H9 (cell line): Measurements from ENCODE around the gene MSLN. TPM values are rescaled to one million over a fixed set of nuclear protein-coding genes. Genes with fewer than 3 reads are reported as not detected.

Experiments
- DNase-seq: peaks from one replicate; pipeline ENCODE4 v3.0.0-alpha.2; 2017
- H2AFZ ChIP-seq: one replicate; pipeline ENCODE4 v1.6.1; 2013; ENCODE audit warnings: mild to moderate bottlenecking, low read length, control low read depth, moderate library complexity
- H2AK5ac ChIP-seq: 2 replicates; pipeline ENCODE4 v1.6.1; 2013; ENCODE audit warnings: low read length, control low read depth, mixed read lengths; ENCODE audit not compliant: insufficient read length
- H2BK120ac ChIP-seq: one replicate; pipeline ENCODE4 v1.6.1; 2013; ENCODE audit warnings: low read depth, mild to moderate bottlenecking, low read length, control low read depth, inconsistent platforms; ENCODE audit not compliant: poor library complexity, severe bottlenecking
- H2BK12ac ChIP-seq: 2 replicates; pipeline ENCODE4 v1.6.1; 2013; ENCODE audit warnings: low read length, control low read depth, mixed read lengths, low read depth; ENCODE audit not compliant: insufficient read length
- H2BK15ac ChIP-seq: 2 replicates; pipeline ENCODE4 v1.6.1; 2013; ENCODE audit warnings: low read depth, low read length, control low read depth
- H2BK20ac ChIP-seq: one replicate; pipeline ENCODE4 v1.6.1; 2013; ENCODE audit warnings: low read depth, mild to moderate bottlenecking, low read length, control low read depth, inconsistent platforms; ENCODE audit not compliant: poor library complexity, severe bottlenecking
- H2BK5ac ChIP-seq: 2 replicates; pipeline ENCODE4 v1.6.1; 2013; ENCODE audit warnings: low read length, control low read depth, mixed read lengths; ENCODE audit not compliant: insufficient read length
- H3K14ac ChIP-seq: 2 replicates; pipeline ENCODE4 v1.6.1; 2013; ENCODE audit warnings: low read length, control low read depth; ENCODE audit not compliant: insufficient read depth
- H3K18ac ChIP-seq: 2 replicates; pipeline ENCODE4 v1.6.1; 2013; ENCODE audit warnings: low read depth, mild to moderate bottlenecking, mixed read lengths, low read length, control low read depth; ENCODE audit not compliant: insufficient read length
- H3K23ac ChIP-seq: 2 replicates; pipeline ENCODE4 v1.6.1; 2013; ENCODE audit warnings: low read length, control low read depth, mixed read lengths, low read depth; ENCODE audit not compliant: insufficient read length
- H3K23me2 ChIP-seq: 2 replicates; pipeline ENCODE4 v1.6.1; 2013; ENCODE audit warnings: low read depth, mild to moderate bottlenecking, mixed read lengths, low read length, control low read depth; ENCODE audit not compliant: insufficient read length, poor library complexity, severe bottlenecking
- H3K27ac ChIP-seq: 2 replicates; pipeline ENCODE4 v1.5.1; 2013; ENCODE audit warnings: low read length, control low read depth, mixed read lengths, low read depth; ENCODE audit not compliant: insufficient read length
- H3K27me3 ChIP-seq: 2 replicates; pipeline ENCODE4 v1.6.1; 2013; ENCODE audit warnings: low read length, control low read depth, inconsistent platforms; ENCODE audit not compliant: insufficient read depth
- H3K4ac ChIP-seq: 2 replicates; pipeline ENCODE4 v1.6.1; 2013; ENCODE audit warnings: low read depth, mild to moderate bottlenecking, control low read depth, inconsistent platforms, low read length, moderate library complexity
- H3K4me1 ChIP-seq: 2 replicates; pipeline ENCODE4 v1.6.1; 2013; ENCODE audit warnings: low read length, control low read depth, inconsistent platforms; ENCODE audit not compliant: insufficient read depth
- H3K4me2 ChIP-seq: 2 replicates; pipeline ENCODE4 v1.6.1; 2013; ENCODE audit warnings: low read length, control low read depth, mixed read lengths; ENCODE audit not compliant: insufficient read length, insufficient read depth
- H3K56ac ChIP-seq: 2 replicates; pipeline ENCODE4 v1.6.1; 2013; ENCODE audit warnings: low read depth, mild to moderate bottlenecking, mixed read lengths, low read length, control low read depth; ENCODE audit not compliant: insufficient read length
- H3K79me1 ChIP-seq: 2 replicates; pipeline ENCODE4 v1.6.1; 2013; ENCODE audit warnings: low read depth, mild to moderate bottlenecking, moderate library complexity, low read length, control low read depth, inconsistent platforms; ENCODE audit not compliant: insufficient read depth, poor library complexity, severe bottlenecking
- H3K79me2 ChIP-seq: 2 replicates; pipeline ENCODE4 v1.6.1; 2013; ENCODE audit warnings: low read length, control low read depth, inconsistent platforms; ENCODE audit not compliant: insufficient read depth
- H3K9ac ChIP-seq: 2 replicates; pipeline ENCODE4 v1.6.1; 2013; ENCODE audit warnings: low read length, control low read depth, mixed read lengths; ENCODE audit not compliant: insufficient read length; ENCODE audit errors: extremely low read depth
- H3K9me3 ChIP-seq: one replicate; pipeline ENCODE4 v1.6.1; 2013; ENCODE audit warnings: low read depth, low read length, inconsistent platforms; ENCODE audit not compliant: control insufficient read depth
- H3T11ph ChIP-seq: one replicate; pipeline ENCODE4 v1.6.1; 2013; ENCODE audit warnings: mild to moderate bottlenecking, low read length, control low read depth, inconsistent platforms
- H4K20me1 ChIP-seq: one replicate; pipeline ENCODE4 v1.6.1; 2013; ENCODE audit not compliant: control insufficient read depth, insufficient read length, insufficient read depth
- H4K5ac ChIP-seq: 2 replicates; pipeline ENCODE4 v1.6.1; 2013; ENCODE audit warnings: low read depth, mild to moderate bottlenecking, mixed read lengths, low read length, control low read depth; ENCODE audit not compliant: insufficient read length
- H4K8ac ChIP-seq: replicated peaks from 2 replicates; pipeline ENCODE4 v1.6.1; 2013; ENCODE audit warnings: low read length, control low read depth, mixed read lengths, low read depth; ENCODE audit not compliant: insufficient read length
- H4K91ac ChIP-seq: 2 replicates; pipeline ENCODE4 v1.6.1; 2013; ENCODE audit warnings: low read depth, mild to moderate bottlenecking, moderate library complexity, mixed read lengths, low read length, control low read depth; ENCODE audit not compliant: insufficient read length
- H3K27ac Mint-ChIP-seq, 3 experiments: 2 replicates in 2 of 3; 3 replicates in 1 of 3; pipeline ENCODE4 v1.8.0; 2020 to 2021; ENCODE audit warnings: mixed read lengths in 3 of 3, mild to moderate bottlenecking in 1 of 3, moderate library complexity in 1 of 3
- H3K27me3 Mint-ChIP-seq: 2 replicates; pipeline ENCODE4 v1.8.0; 2021; ENCODE audit warnings: low read depth, mild to moderate bottlenecking, moderate library complexity, mixed read lengths
- H3K36me3 Mint-ChIP-seq, 3 experiments: 2 replicates in 2 of 3; 3 replicates in 1 of 3; pipeline ENCODE4 v1.8.0; 2020 to 2021; ENCODE audit warnings: low read depth in 3 of 3, mixed read lengths in 3 of 3; ENCODE audit not compliant: insufficient read depth in 1 of 3
- H3K4me1 Mint-ChIP-seq, 2 experiments: 2 replicates each; pipeline ENCODE4 v1.8.0; 2020; ENCODE audit warnings: mixed read lengths in 2 of 2
- H3K4me3 Mint-ChIP-seq, 2 experiments: 2 replicates in 1 of 2; 3 replicates in 1 of 2; pipeline ENCODE4 v1.8.0; 2020 to 2021; ENCODE audit warnings: mild to moderate bottlenecking in 2 of 2, mixed read lengths in 2 of 2, moderate library complexity in 1 of 2
- H3K9me3 Mint-ChIP-seq, 2 experiments: 2 replicates in 1 of 2; 3 replicates in 1 of 2; pipeline ENCODE4 v1.8.0; 2020; ENCODE audit warnings: mild to moderate bottlenecking in 2 of 2, mixed read lengths in 2 of 2, moderate library complexity in 1 of 2
- WGBS: extraction: QIAGEN DNeasy Blood & Tissue Kit; methylation state at CpG from one replicate; pipeline ENCODE4 v1.1.7; 2013; ENCODE audit warnings: missing lambda C conversion rate, low lambda C conversion rate, mixed read lengths; ENCODE audit not compliant: insufficient read length; ENCODE audit errors: extremely low coverage; 5-methylcytosine and 5-hydroxymethylcytosine counted together
- total RNA-seq: library from RNA; stranded (reverse); gene quantifications from 2 replicates; pipeline ENCODE4 v1.2.1, GENCODE V29; 2021
- TF ChIP-seq, protein P1 (sequence below): fragments of 200-600 bp; sonication (generic); conservative IDR thresholded peaks from 3 replicates; pipeline ENCODE4 v1.8.0; 2021; ENCODE audit warnings: antibody characterized with exemption, mild to moderate bottlenecking

MSLN gene
- total RNA-seq, 1 experiment from 2014 or later: 0.22 TPM

DNA sequence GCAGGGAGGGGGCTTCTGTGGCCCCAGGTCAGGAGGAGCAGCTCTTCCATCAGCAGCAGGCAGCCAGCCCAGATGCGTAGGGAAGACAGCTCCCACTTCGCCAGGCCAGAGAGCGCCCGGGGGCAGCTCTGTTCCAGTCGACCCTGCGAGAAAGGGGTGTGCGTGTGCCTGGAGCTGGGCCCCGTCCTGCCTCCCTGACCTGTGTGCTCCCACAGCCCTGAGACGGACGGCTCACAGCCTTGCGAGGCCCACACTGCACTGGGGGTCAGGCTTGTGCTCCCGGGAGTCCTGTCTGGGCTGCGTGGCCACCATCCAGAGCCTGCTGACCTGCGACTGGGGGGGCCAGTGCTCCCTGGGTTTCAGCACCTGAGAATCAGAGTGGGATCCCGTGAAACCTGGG is 469 bp upstream of the MSLN start:
- Histone ChIP-seq H2BK5ac (no peak overlapping the region), H2BK20ac (no peak overlapping the region), H3K4me1 (no peaks in the 10 kb centered on the region), H2BK12ac (no peak overlapping the region), H3K4me2 (no peak overlapping the region), H4K91ac (no peak overlapping the region), H3K23me2 (no peaks in the 10 kb centered on the region), H3K18ac (no peak overlapping the region), H4K5ac (no peak overlapping the region), H3K4ac (no peak overlapping the region), H2AK5ac (no peak overlapping the region), H3K79me2 (no peaks in the 10 kb centered on the region), H3K9ac (no peak overlapping the region), H3K79me1 (no peaks in the 10 kb centered on the region), H2BK120ac (no peak overlapping the region), H4K8ac (no peak overlapping the region), H3K23ac (no peak overlapping the region), H3K27me3 (no peaks in the 10 kb centered on the region), H2AFZ (no peak overlapping the region), H3K56ac (no peak overlapping the region), H3K9me3 (no peaks in the 10 kb centered on the region), H3T11ph (no peak overlapping the region), H3K14ac (no peak overlapping the region), H4K20me1 (no peaks in the 10 kb centered on the region), H2BK15ac (no peak overlapping the region), H3K27ac (no peak overlapping the region)
- TF ChIP-seq, protein P1, sequence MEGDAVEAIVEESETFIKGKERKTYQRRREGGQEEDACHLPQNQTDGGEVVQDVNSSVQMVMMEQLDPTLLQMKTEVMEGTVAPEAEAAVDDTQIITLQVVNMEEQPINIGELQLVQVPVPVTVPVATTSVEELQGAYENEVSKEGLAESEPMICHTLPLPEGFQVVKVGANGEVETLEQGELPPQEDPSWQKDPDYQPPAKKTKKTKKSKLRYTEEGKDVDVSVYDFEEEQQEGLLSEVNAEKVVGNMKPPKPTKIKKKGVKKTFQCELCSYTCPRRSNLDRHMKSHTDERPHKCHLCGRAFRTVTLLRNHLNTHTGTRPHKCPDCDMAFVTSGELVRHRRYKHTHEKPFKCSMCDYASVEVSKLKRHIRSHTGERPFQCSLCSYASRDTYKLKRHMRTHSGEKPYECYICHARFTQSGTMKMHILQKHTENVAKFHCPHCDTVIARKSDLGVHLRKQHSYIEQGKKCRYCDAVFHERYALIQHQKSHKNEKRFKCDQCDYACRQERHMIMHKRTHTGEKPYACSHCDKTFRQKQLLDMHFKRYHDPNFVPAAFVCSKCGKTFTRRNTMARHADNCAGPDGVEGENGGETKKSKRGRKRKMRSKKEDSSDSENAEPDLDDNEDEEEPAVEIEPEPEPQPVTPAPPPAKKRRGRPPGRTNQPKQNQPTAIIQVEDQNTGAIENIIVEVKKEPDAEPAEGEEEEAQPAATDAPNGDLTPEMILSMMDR: no peak
- Mint-ChIP-seq H3K36me3 (no peaks in the 10 kb centered on the region), H3K4me3 (no peak overlapping the region), H3K4me1 (peaks cover 5 to 10% of the 10 kb centered on the region in 2 experiments), H3K27ac (no peak overlapping the region; a peak in 1 of 7 replicates), H3K27me3 (peaks cover 26% of the 10 kb centered on the region), H3K9me3 (no peaks in the 10 kb centered on the region; a peak in 1 of 5 replicates)
- no peak for DNase-seq
- no CpG with 5 or more reads among the region's 15 CpGs for WGBS
